Cortex of kidney (tissue), 1 donor: ENCODE results near the gene ANAPC7.
"Not testable (repeated sequence)": the region's sequence is repeated elsewhere in the genome, so short reads cannot be mapped to it uniquely, and the experiment has no call there.

ENCODE experiments used
- DNase-seq: peaks from one replicate; lab custom pipeline; 2025; lab: John Stamatoyannopoulos, UW

Gene ANAPC7

DNA sequence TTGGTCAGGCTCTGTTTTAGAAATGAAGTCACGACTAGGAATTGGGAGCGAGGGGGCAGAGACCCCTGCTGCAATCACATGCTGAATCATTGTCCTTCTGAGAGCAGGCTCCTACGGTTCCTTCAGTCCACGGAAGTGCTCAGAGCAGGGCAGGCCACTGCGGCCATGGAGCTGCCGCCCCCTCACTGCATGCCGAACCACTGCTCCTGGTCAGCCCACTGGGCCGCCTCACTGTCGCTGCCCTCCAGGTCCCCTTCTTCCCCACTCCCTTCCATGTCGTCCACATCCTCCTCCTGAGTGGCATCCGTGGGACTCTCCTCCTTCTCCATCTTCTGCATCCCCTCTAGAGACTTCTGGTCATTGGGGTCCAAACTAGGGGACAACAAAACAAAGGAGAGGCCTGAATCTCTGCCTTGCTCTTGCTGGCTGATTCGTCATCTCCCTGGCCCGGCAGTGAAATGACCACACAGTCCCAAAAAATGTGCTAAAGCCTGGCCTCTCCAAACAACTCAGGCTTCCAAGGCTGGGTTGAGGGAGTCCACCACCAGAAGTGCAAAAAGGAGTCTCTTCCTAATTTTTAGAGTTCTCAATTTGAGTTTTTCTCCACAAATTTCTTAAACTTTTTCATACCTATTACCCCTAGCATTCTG, 29.4 kb downstream of the ANAPC7 start:
- DNase-seq = no peak

- DNase-seq = no peak
Observed at GRCh38 chr12:110373425-110373824, 30.1 kb downstream of the ANAPC7 start.

DNA sequence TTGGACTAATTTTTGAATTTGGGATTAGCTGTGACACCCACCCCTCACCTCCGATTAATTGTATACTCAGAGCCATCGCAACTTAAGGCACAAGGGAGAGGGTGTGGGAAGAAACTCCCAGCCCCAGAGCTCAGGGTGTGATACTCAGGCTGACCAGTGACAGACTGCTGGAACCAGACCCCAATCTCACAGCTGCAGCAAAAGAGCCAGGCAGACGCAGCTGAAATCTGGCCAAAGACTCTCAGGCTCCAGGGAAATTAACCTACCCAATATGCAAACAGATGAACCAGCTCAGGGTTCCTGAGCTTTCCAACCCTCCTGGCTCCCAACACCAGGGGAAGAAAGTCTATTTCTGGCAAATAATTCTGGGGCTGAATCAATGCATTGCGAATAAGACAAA, 30.5 kb downstream of the ANAPC7 start:
- DNase-seq = no peak

DNA sequence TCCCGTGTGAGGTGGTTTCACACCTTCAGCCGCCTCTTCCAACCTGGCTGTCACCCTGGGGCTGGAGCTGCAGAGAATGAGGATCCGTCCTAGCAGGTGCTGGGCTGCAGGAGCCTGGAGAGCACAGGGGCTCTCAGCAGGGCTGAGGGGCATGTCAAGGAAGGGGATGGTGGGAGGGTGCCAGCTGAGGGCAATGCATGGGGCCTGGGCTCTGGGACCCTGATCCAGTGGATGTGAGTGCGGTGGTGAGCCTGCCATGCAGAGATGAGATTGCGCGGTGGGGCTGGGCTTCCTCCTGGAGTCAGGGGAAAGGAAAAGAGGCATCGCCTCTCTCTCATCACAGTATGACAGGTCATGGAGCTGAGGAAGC, 31.5 kb downstream of the ANAPC7 start:
- DNase-seq = no peak

DNA sequence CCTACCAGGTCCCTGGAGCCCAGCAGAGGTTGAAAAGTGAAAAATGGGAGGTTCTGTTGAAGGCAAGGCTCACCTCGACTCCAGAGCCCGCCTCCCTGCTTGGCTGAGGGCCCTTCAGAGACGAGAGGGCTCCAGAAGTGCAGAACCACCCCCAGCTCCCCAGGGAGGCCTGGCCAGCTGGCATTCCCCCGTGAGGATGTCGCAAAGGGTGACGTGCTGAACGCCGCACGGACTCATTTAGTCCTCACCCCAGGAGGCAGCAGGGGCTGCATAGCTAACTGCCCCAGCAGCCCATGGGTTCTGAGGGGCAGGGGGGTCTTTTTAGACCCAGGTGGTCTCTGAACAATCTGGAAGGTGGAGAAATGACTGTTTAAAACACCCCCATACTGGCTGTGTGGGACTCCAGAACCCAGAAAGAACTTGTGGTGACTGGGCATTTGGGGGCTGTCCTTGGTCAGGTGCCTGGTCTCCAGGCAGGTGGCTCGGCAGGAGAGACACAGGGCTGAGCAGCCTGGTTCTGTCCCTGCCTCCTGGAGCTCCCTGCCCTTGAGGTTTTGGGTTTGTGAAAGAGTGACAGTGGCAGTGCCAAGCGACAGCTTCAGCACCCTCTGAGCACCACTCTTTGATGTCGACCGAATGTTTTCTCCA, 32.0 kb downstream of the ANAPC7 start:
- DNase-seq = no peak

DNA sequence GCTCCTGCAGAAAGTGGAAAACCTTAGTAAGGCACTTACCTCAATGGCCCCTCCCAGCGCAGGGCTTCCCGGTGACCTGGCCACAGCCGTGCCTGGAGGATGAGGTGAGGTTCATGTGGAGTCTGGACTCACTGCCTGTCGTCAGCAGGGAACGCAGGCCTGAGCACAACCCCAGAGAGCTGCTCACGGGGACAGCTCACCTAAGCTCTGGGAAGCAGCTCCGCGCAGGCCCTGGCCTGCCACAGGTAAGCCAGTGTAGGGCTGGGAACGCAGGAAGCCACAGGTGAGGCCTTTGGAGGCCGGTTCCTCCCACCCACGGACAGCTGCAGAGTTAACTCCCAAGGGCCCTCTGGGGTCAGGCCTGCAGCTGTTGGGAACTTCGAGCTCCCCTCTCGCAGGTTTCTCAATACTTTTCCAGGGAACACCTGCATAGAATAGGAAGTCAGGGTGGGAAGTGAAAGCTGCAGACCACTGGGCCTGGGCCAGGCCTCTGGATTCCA, 32.7 kb downstream of the ANAPC7 start:
- no peak for DNase-seq

DNA sequence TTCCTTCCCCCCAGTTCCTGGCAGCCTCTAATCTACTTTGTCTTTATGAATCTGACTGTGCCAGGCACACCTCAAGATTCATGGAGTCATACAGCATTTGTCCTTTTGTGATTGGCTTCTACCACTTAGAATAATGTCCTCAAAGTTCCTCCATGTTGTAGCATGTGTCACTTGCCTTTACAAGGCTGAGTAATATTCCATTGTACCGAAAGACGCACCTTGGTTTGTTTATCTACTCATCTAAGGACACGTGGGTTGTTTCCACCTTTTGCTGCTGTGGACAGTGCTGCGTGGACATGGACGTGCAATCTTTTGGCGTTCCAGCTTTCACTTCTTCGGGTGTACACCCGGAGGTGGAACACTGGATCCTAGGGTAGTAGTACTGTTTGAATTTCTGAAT, 33.5 kb downstream of the ANAPC7 start:
- no peak for DNase-seq

DNA sequence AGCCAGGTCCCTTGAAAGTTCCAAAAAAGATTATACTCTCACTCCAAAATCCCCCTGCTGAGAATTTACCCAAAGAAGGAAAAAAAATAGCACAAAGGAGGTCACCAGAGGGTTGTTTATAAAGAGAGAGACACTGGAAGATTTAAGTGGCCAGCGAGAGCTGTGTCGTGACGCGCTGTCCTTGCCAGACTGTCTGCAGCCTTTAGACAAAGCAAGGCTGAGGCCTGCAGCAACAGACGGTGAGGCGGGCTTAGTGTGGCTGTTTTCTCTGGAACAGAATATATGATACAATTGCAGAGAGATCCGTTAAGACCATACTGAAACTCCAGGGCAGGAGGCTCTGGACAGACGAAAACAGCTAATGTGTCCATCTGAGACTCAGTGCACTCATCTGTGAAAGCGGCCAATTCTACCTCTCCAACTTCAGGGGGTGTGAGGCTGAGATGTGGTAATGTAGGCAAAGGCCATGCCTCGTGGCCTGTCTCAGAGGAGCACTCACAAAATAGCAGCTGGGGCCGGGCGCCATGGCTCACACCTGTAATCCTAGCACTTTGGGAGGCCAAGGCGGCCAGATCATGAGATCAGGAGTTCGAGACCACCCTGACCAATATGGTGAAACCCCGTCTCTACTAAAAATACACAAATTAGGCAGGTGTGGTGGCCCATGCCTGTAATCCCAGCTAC, 36.2 kb downstream of the ANAPC7 start:
- DNase-seq = no peak

GRCh38 chr12:110366321-110367142, 37.0 kb downstream of the ANAPC7 start:
- DNase-seq = no peak

- DNase-seq = no peak
Observed at GRCh38 chr12:110365489-110366320, 37.8 kb downstream of the ANAPC7 start.

DNA sequence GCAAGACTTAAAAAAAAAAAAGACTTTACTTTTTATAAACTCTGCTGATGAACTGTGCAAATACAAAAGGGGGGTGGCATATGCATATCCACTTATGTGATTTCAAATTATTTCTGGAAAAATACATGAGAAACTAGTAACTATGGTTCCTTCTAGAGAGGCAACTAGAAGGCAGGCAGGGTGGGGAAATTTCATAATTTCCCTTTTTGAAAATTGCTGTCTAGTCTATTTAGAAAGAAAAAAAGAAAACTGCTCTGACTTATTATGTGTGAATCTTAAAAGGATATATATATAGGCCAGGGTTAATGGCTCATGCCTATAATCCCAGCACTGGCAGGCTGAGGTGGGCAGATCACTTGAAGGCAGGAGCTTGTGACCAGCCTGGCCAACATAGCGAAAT, 42.3 kb downstream of the ANAPC7 start:
- DNase-seq = no peak

- not testable (repeated sequence) for DNase-seq
Observed at GRCh38 chr12:110358384-110359097, 45.0 kb downstream of the ANAPC7 start.

- no peak for DNase-seq
Observed at GRCh38 chr12:110355073-110355472, 48.4 kb downstream of the ANAPC7 start.

DNA sequence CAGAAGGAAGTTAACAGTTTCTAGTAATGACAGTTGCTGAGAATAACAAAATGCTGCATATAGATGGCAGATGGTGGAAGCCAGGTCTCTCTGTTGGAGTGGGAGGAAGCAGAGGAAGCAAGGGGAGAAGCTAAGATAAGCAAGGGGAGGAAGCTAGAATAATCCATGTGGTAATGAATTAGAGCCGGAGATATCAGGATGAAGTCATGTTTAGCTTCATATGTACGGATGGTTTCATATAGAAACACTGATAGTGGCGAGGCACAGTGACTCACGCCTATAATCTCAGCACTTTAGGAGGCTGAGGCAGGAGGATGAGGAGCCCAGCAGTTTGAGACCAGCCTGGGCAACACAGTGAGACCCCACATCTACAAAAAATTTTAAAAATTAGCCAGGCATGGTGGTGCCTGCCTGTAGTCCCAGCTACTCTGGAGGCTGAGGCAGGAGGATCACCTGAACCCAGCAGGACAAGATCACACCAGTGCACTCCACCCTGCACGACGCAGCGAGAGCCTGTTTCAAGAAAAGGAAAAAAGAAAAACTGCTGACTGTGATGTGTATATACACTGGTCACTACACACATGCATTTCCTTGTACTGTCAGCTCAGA, 49.2 kb downstream of the ANAPC7 start:
- no peak for DNase-seq

- DNase-seq = no peak
Observed at GRCh38 chr12:110353211-110353965, 50.1 kb downstream of the ANAPC7 start.

GRCh38 chr12:110352401-110352800, 51.1 kb downstream of the ANAPC7 start:
- DNase-seq = no peak

GRCh38 chr12:110351119-110351518, 52.4 kb downstream of the ANAPC7 start:
- no peak for DNase-seq

DNA sequence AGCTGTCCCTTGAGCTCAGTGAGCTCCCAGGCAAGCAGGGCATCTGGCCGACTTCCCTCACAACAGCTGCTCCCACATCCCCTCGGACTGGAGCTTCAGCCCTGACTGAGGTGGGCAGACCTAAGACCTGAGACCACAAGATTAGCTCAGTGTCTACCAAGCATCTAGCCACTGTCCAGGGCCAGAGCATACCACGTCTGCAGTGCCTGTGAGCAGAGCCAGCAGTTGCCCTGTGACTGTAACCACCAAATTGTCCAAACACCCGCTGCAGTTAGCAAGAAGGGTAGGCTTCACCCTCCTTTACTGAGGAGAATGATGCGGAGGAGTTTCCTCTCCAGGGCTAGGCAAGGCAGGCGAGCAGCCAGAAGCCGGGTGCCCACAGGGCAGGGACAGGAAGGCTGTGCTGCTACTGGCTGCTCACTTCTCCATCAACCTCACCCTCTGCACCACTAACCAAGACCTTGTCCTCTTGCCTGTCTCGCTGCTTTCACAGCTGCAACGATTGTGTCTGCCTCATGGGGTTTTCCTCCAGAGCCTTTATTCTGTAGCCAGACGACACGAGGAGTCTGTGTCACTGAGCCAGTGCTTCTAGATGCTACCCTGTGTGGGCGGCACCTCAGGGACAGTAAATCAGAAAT, 53.9 kb downstream of the ANAPC7 start:
- no peak for DNase-seq

GRCh38 chr12:110349096-110349495, 54.4 kb downstream of the ANAPC7 start:
- no peak for DNase-seq
